ENCODE results near the gene TMEM131L.

The TMEM131L gene

GRCh38 chr4:153676486-153676885 is 210.3 kb downstream of the TMEM131L start:
- Histone ChIP-seq H3K9me3 (no peaks in the 10 kb centered on the region), H3K27ac (peak overlapping the region in 1 of 2 donors; percentile 38), H3K4me1 (peaks cover 0 to 27% (median 11%) of the 10 kb centered on the region in 4 donors), H3K27me3 (no peaks in the 10 kb centered on the region), H3K4me3 (no peak overlapping the region), H3K36me3 (no peaks in the 10 kb centered on the region)
- no peak for DNase-seq
- intact Hi-C loops (cut with DNase I; ENCODE audit: low total_unique reads), result no loop called here
- TF ChIP-seq CTCF (IDR thresholded peaks at IDR 0.05), result no peak

GRCh38 chr4:153676984-153677383 is 210.8 kb downstream of the TMEM131L start:
- H3K4me1 ChIP-seq, result peaks cover 0 to 27% (median 11%) of the 10 kb centered on the region in 4 donors
- no peak for DNase-seq
- intact Hi-C loops (cut with DNase I; ENCODE audit: low total_unique reads), result no loop called here
- H3K36me3 ChIP-seq, result no peaks in the 10 kb centered on the region
- H3K4me3 ChIP-seq, result no peak overlapping the region
- H3K27me3 ChIP-seq, result no peaks in the 10 kb centered on the region
- no peak for TF ChIP-seq CTCF (IDR thresholded peaks at IDR 0.05)
- H3K9me3 ChIP-seq, result no peaks in the 10 kb centered on the region
- H3K27ac ChIP-seq, result peak overlapping the region; percentile 38 to 50

- Histone ChIP-seq H3K27me3 (no peaks in the 10 kb centered on the region), H3K4me1 (peaks cover 0 to 38% (median 16%) of the 10 kb centered on the region in 4 donors), H3K27ac (no peak overlapping the region), H3K9me3 (no peaks in the 10 kb centered on the region), H3K4me3 (no peak overlapping the region), H3K36me3 (no peaks in the 10 kb centered on the region)
- no peak for DNase-seq
- intact Hi-C loops (cut with DNase I; ENCODE audit: low total_unique reads), result no loop called here
- TF ChIP-seq CTCF (IDR thresholded peaks at IDR 0.05), result no peak
Observed at GRCh38 chr4:153679486-153679885, 213.3 kb downstream of the TMEM131L start.

- H3K27me3 ChIP-seq, result no peaks in the 10 kb centered on the region
- intact Hi-C loops (cut with DNase I; ENCODE audit: low total_unique reads), result no loop called here
- H3K27ac ChIP-seq, result peak overlapping the region; percentile 70 to 77
- H3K4me1 ChIP-seq, result peaks cover 0 to 22% (median 9%) of the 10 kb centered on the region in 4 donors
- H3K9me3 ChIP-seq, result peaks cover 0 to 10% (median 5%) of the 10 kb centered on the region in 3 donors
- peak overlapping the region; percentile 82 to 92 for H3K4me3 ChIP-seq
- H3K36me3 ChIP-seq, result peaks cover 5 to 11% (median 10%) of the 10 kb centered on the region in 3 donors
- TF ChIP-seq CTCF (IDR thresholded peaks at IDR 0.05), result no peak
- DNase-seq, result no peak
Observed at GRCh38 chr4:153683763-153684181, 217.6 kb downstream of the TMEM131L start.

GRCh38 chr4:153684182-153684970 is 218.2 kb downstream of the TMEM131L start, which contains the start of gene TLR2:
Gene TLR2 (plus strand): TSS chr4:153684280. CDS start chr4:153702908, 18,628 bp downstream.
- peaks cover 0 to 15% (median 6%) of the 10 kb centered on the region in 3 donors for H3K9me3 ChIP-seq
- no peaks in the 10 kb centered on the region for H3K27me3 ChIP-seq
- DNase-seq, result peak; percentile 77 to 88
- peaks cover 0 to 22% (median 9%) of the 10 kb centered on the region in 4 donors for H3K4me1 ChIP-seq
- intact Hi-C loops (cut with DNase I; ENCODE audit: low total_unique reads), result no loop called here
- H3K4me3 ChIP-seq, result peak within 1 kb of the TSS; percentile 82 to 92
- H3K36me3 ChIP-seq, result peaks cover 10 to 17% (median 16%) of the 10 kb centered on the region in 3 donors
- H3K27ac ChIP-seq, result peak within 1 kb of the TSS; percentile 70 to 77
- TF ChIP-seq CTCF (IDR thresholded peaks at IDR 0.05), result no peak
